SW480 (cell line): Measurements from ENCODE around the gene PPP1R37.
A peak's percentile ranks its signal among the peaks of the same experiment; 100 is the strongest.

ENCODE experiments used
- DNase-seq: peaks from one replicate; pipeline ENCODE4 v3.0.0-alpha.2; 2016; ENCODE audit warnings: low spot score

The PPP1R37 gene

GRCh38 chr19:45152504-45153338 lies 59.7 kb downstream of the PPP1R37 start:
- no peak for DNase-seq

- no peak for DNase-seq
Measured at GRCh38 chr19:45153339-45154063, 60.5 kb downstream of the PPP1R37 start.

DNA sequence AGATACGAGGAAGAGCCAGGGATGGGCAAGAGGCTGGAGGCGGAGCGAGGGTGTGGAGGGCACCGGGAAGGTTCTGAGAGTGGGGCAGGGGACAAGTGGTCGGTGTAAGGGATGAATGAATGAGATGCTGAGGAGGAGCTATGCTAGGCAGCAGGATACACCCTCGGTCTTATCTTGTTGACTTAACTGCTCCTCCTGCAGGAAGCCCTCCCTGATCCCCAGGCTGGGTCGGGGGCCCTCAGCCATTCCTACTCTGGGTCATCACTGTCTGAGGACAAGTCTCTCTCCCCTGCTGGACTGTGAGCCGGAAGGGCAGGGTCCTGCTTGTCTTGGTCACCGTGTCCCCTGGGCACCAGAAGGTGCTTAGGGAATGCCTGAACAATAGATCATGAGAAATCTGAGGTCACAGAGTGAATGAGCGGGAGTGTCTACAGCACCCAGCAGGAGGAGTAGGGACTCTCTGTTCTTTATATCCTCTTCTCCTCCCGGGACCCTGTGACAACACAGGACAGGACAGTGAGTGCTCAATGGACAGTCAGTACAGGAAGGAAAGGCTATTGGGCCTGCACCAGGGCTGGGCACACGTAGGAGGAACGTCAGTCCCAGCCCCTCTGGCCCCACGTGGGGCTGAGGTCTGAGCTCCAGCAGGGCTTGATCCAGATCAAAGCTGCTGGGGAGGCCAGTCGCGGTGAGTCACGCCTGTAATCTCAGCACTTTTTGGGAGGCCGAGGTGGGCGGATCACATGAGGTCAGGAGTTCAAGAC lies 61.3 kb downstream of the PPP1R37 start:
- DNase-seq = peak; percentile 94

GRCh38 chr19:45156011-45156630 lies 63.1 kb downstream of the PPP1R37 start:
- no peak for DNase-seq

DNA sequence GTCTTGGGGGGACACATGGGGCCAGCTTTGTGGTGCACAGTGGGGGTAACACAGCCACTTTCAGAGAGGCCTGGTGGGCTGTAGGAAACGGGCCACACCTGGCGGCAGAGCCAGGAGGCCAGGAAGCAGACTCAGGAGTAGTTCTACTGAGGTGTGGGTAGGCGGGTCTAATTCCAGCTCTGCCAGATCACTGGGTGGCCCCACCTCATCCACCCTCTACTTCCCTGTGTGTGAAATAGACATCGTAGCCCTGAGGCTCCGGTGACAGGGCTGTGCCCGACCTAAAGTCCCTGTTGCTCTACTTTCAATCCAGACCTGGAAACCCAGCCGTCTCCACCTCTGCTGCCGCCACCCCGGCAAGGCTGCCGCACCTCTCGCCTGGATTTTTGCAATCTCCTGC lies 63.8 kb downstream of the PPP1R37 start:
- DNase-seq = peak; percentile 49

DNA sequence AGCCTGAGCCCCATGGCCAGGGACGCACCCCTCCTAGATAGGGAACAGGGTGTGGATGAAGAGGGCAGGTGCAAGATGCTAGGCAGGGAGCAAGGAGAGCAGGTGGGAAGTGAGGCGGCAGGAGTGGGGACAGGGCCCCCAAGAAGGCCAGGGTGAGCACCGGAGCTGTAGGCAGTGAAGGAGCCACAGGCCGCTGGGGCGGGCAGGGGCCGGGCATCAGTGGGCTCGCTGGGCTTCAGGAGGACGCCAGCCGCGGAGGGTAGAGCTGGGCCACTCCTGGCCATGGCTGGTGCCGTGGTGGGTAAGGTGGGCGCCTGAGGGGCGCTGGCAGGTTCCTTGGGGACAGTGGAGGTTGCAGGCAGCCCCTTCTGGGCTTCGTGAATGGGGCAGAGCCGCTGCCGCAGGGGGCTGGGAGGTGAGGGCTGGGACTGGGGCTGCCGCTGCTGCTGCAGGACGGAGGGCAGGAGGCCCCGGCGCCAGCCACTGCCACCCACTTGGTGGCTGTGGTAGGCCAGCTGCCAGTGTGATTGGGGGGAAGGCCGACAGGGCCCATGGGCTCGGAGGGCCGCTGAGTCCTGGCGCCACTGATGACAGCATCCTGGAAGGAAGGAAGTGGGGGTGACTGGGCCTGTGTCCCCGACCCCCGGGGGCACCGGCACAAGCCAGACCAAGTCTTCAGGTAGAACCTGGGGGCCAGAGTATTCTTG lies 65.7 kb downstream of the PPP1R37 start:
- DNase-seq = no peak

DNA sequence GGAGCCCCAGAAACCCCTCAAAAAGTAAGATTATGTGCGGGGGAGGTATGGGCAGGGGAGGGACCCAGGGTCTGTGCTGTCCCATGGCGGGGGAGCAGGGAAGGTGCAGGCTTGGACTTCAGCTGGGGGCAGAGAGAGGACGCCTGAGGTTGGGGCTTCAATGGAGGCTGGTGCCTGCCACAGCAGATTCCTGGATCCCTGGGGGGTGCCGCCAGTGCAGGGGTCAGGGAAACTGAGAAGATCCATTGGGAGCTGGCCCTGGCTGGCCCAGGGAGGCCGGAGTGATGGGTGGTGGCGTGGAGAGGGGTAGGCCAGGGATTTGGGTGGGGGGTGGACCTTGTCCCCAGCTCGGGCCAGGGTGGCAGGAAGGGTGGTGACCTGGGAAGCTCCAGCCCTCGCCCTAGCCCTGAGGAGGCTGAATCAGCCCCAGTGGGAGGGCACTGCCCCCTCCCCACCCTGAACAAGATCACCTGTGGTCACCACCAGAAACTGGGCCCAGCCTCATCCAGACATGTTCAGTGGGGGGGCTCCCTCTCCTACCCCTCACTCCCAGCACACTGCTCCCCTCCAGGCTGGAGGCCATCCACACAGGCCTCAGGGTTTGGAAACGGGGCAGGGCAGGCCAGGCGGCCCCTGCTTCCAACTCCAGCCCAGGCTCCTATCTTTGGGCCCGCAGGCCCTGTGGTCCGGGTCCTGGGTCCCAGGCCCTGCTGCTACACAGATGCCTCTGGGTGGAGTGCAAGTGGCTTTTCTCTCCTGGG lies 66.4 kb downstream of the PPP1R37 start:
- no peak for DNase-seq

DNA sequence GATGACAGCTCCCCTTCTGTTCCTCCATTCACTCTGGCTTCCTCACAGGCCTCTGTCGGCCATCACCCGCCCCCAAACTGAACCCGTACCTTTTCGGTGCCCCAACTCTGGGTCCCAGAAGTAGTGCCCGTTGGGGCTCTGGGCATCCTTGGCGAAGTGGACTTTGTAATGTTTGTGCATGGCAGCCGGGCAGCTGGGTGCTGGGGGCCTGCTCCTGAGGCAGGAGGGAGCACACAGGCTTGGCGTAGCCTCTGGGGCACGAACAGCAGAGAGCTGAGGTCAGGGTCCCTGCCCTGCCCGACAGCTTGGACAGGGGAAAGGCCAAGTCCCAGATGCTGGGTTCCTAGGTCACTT lies 67.0 kb downstream of the PPP1R37 start:
- no peak for DNase-seq

DNA sequence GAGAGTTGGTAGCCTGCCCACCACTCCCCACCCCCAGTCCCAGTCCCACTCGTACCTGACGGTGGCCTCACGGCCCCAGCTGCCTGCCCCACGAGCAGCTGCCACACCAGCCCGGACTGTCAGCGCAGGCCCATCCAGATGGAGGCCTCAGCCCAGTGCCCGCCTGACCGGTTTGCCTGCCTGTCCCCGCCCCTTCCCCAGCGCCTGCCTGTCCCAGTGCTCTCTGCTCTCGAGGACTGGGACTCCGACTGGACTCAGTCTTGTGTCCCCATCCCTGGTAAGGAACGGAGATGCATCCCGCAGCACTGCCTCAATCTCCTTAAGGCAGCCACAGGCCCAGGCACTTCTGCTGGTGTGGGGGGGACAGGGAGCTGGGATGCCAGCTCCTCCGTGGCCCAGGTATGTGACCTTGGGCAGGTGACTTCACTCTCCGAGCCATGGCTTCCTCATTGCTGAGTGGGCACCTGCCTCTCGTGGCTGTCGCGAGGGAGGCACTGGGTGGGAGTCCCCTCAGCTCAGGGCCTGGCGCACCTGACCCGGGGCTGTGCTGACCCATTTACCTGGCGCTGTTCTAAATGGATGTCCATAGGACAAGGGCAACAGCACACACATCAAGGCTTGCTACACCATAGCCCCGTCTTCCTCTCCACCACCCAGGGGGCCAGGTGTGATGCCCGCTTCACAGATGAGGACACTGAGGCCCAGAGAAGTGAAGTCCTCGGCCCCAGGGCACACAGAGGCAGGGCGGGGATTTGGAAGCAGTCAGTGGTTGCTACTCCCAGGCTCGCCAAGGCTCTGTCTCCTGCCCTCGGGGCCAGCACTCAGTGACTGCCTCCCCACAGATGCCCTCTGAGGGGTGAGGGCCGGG lies 68.1 kb downstream of the PPP1R37 start, which contains the start of gene NKPD1:
TSS of gene NKPD1 (minus strand) at position 113 of the 868 bp plus-strand sequence. CDS start 832 bp downstream, outside the sequence.
- DNase-seq = no peak

- no peak for DNase-seq
Measured at GRCh38 chr19:45161738-45162607, 69.0 kb downstream of the PPP1R37 start.

DNA sequence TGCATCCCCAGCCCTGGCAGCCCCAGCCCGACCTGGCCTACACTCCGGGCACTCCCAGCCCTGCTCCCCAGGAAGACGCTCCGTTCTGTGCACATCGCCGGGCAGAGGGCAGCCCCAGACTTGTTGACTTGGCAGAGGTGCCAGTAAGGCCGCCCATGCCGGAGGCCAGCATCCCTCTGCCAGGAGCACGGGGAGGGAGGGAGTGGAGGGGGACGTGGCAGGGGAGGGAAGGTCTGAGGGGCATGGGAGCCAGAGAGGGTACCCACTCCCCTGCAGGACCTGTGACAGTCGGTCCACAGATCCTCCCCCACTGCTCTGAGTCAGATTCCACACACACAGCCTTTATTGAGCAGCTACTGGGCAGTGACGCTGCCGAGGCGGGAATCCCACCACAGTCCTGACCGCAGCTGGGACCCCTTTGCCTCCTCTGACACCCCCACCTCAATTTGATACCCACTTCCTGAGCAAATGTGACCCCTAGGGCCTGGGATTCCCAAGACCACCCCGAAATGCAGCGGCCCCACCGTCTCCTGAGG lies 69.7 kb downstream of the PPP1R37 start:
- DNase-seq = no peak

DNA sequence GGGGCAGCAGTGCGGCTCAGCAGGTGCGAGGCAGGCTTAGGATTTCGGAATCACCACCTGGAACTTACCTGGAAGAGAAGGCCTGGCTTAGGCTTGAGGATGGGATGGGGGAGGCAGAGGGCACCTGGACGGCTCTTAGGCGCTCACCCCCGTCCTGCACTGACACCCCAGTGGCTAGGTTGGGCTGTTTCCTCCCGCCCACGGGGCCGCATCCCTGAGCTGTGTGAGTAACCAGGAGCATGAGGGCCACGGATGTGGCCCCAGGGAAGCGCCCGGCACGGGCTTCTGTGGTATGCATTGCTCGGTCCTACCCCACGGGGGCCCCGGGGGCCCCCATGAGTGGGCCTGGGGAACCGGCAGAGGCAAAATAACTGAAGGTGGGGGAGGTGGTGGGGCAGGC lies 70.2 kb downstream of the PPP1R37 start:
- DNase-seq = no peak

DNA sequence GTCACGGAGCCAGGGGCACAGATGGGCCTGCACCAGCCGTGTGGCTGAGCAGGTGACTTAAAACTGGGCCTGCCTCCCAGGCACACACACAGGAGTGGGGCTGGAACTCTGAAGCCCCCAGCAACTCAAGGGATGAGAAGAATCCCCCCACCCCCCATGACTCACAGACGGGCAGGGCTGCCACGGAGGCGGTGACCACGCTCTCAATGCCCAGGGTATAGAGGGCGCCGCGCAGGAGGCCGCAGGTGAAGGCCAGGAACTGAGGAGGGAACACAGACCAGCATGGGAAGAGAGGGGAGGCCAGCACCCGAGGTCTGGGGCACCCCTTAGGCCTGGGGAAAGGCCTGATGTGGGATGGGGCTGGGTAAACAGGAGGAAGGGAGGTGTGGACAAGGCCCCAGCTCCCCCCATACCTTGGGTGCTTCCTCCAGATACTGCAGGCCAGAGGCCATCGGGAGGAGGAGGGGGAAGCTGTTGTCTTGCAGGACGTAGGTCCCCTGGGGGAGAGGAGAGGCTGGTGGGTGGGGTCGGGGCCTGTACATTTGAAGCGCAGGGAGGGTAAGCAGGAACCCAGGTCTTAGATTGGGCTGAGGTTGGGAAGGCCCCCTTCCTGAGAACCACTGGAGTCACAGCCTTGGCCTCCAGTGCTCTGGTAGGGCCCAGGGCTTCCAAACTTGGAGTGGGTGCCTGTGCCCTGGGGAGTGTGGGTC lies 70.9 kb downstream of the PPP1R37 start:
- no peak for DNase-seq

- DNase-seq = peak; percentile 81
Measured at GRCh38 chr19:45164577-45165335, 71.8 kb downstream of the PPP1R37 start.

- no peak for DNase-seq
Measured at GRCh38 chr19:45166723-45167252, 73.8 kb downstream of the PPP1R37 start.

GRCh38 chr19:45168767-45169351 lies 75.9 kb downstream of the PPP1R37 start:
- DNase-seq = peak; percentile 53
